Measurements from ENCODE around the gene NELFCD.
A peak's percentile ranks its signal among the peaks of the same experiment; 100 is the strongest.

Gene NELFCD

DNA sequence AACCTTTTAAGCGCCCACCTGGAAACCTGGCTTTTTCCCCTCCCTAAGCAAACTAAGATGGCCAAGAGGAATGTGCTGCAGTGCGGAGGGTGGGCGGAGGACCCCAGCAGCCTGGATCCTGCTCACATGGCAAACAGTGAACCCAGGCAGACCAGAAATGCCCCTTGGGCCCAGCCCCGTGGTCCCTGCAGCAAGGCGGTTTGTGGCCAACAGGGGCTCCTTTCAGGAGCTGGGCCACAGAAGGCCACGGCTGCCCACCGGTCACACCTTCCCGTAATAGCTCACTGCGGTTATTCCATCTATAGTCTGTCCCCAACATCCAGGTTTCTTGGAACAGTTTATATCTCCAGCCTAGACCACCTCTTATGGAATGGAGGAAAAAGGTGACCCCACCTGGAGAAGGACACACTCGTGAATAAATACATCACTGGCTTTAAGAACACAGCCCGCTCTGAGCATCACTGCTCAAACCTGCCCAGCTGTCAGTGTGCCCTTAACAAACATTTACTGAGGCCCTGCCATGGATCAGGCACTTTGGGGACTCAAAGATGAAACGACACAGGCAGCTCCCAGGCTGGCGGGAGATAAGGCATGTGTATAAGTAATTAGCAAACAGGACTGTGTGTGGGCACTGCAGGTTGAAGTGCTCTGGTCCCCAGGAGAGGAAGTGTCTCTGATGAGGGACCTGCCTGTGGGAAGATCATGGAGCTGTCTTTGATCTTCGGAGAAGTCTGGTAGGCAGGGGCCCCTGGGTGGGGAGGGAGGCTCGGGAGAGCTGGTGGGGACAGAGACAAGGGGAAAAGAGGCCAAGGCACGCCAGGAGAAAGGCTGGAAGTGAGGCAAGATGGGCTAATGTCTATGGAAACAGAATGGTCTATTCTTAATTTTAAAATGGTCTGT, 35.0 kb downstream of the NELFCD start:
- TF ChIP-seq YY1 (IDR thresholded peaks at IDR 0.05; ENCODE audit: low read depth) (no peak), ZBTB7A (IDR thresholded peaks at IDR 0.05; ENCODE audit: low read depth) (no peak), CEBPB (IDR thresholded peaks at IDR 0.05) (no peak), NFIC (IDR thresholded peaks at IDR 0.05) (no peak), EGR1 (IDR thresholded peaks at IDR 0.05) (no peak), TCF12 (IDR thresholded peaks at IDR 0.05; ENCODE audit: low read depth) (no peak), FOXM1 (IDR thresholded peaks at IDR 0.05; ENCODE audit: borderline replicate concordance, low read depth) (no peak), CREB1 (IDR thresholded peaks at IDR 0.05; ENCODE audit: low read depth) (no peak), EP300 (IDR thresholded peaks at IDR 0.05; ENCODE audit: borderline replicate concordance) (no peak), TEAD4 (IDR thresholded peaks at IDR 0.05) (no peak)
- TF ChIP-seq, protein P1, sequence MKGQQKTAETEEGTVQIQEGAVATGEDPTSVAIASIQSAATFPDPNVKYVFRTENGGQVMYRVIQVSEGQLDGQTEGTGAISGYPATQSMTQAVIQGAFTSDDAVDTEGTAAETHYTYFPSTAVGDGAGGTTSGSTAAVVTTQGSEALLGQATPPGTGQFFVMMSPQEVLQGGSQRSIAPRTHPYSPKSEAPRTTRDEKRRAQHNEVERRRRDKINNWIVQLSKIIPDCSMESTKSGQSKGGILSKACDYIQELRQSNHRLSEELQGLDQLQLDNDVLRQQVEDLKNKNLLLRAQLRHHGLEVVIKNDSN (IDR thresholded peaks at IDR 0.05): no peak

DNA sequence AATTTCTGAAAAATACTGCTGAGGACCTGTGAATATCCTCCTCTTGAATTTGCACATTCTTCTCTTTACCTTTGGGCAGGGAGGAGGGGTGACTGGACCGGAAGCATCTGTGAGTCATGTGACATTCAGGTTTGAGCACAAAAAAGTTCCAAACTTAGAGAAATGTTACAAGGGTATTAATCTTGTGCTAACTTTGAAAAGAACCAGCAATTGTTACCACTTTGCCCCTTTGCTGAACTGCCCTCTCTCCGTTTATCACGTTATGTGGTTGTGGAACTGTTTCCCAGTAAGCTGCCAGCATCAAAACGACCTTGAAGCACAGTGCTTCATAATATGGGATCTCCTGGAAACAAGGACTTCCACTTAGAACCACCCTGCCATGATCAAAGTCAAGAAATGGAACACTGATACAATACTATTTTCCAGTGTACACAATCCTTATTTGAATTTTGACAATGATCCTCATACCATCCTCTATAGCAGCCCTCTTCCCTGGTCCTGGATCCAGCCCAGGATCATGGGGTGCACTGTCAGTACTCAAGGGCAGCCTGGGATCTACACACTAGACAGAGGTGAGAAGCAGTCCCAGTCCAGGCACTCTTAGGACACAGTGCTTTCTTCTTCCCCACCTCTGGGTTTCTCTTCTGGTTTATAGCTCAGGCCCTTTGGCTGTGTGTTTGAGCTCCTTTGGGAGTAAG, 35.9 kb downstream of the NELFCD start:
- TF ChIP-seq, protein P2, sequence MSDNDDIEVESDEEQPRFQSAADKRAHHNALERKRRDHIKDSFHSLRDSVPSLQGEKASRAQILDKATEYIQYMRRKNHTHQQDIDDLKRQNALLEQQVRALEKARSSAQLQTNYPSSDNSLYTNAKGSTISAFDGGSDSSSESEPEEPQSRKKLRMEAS (IDR thresholded peaks at IDR 0.05): no peak
- no peak for TF ChIP-seq FOXM1 (IDR thresholded peaks at IDR 0.05; ENCODE audit: borderline replicate concordance, low read depth)
- TF ChIP-seq, protein P1 (IDR thresholded peaks at IDR 0.05): peak; percentile 46; the same call in 1 of the 2 replicates

DNA sequence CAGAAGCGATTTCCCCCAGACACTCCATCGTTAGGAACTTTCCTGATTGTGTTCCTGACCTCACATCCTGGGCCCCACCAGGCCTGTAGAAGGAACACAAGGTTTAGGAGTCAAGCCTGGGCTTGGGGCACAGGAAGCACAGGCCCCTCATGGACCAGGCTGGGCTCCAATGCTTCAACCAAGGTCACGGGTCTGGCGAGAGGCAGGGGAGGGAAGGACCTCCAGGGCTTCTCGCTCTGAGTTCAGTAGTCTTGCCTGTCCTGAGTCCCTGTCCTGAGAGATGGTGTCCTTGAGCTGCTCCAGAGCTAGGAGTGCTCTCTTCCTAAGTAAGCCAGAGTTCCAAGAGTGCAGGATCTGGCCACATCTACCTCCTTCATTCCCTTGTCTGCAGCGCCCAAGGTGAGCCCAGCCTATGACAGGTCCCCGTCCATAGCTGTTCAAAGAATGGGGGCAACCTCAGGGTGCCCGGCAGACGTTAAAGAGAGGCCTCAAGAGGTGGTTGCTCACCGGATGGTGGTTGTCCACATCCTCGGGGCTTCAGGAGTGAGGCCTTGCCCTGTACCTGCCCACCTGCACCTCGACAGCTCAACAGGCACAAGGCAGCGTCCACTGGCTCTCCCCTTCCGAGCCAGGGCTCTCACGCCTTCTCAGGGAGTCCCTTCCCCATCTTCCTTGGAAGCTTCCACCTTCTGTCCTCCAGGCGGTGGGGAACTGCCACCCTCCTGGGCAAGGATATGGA, 36.6 kb downstream of the NELFCD start:
- TF ChIP-seq EGR1 (IDR thresholded peaks at IDR 0.05): no peak
- TF ChIP-seq CEBPB (IDR thresholded peaks at IDR 0.05): no peak
- no peak for TF ChIP-seq NFIC (IDR thresholded peaks at IDR 0.05)
- TF ChIP-seq ZBTB7A (IDR thresholded peaks at IDR 0.05; ENCODE audit: low read depth): no peak
- no peak for TF ChIP-seq RAD21 (IDR thresholded peaks at IDR 0.05; ENCODE audit: low read depth)
- no peak for TF ChIP-seq FOXM1 (IDR thresholded peaks at IDR 0.05; ENCODE audit: borderline replicate concordance, low read depth)
- TF ChIP-seq, protein P3, sequence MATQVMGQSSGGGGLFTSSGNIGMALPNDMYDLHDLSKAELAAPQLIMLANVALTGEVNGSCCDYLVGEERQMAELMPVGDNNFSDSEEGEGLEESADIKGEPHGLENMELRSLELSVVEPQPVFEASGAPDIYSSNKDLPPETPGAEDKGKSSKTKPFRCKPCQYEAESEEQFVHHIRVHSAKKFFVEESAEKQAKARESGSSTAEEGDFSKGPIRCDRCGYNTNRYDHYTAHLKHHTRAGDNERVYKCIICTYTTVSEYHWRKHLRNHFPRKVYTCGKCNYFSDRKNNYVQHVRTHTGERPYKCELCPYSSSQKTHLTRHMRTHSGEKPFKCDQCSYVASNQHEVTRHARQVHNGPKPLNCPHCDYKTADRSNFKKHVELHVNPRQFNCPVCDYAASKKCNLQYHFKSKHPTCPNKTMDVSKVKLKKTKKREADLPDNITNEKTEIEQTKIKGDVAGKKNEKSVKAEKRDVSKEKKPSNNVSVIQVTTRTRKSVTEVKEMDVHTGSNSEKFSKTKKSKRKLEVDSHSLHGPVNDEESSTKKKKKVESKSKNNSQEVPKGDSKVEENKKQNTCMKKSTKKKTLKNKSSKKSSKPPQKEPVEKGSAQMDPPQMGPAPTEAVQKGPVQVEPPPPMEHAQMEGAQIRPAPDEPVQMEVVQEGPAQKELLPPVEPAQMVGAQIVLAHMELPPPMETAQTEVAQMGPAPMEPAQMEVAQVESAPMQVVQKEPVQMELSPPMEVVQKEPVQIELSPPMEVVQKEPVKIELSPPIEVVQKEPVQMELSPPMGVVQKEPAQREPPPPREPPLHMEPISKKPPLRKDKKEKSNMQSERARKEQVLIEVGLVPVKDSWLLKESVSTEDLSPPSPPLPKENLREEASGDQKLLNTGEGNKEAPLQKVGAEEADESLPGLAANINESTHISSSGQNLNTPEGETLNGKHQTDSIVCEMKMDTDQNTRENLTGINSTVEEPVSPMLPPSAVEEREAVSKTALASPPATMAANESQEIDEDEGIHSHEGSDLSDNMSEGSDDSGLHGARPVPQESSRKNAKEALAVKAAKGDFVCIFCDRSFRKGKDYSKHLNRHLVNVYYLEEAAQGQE (IDR thresholded peaks at IDR 0.05; ENCODE audit: low read depth): no peak
- TF ChIP-seq CREB1 (IDR thresholded peaks at IDR 0.05; ENCODE audit: low read depth): no peak
- TF ChIP-seq YY1 (IDR thresholded peaks at IDR 0.05; ENCODE audit: low read depth): no peak
- TF ChIP-seq, protein P2 (IDR thresholded peaks at IDR 0.05): no peak
- no peak for TF ChIP-seq TCF12 (IDR thresholded peaks at IDR 0.05; ENCODE audit: low read depth)
- TF ChIP-seq TAF1 (IDR thresholded peaks at IDR 0.05; ENCODE audit: low read depth): no peak
- TF ChIP-seq TEAD4 (IDR thresholded peaks at IDR 0.05): no peak
- TF ChIP-seq, protein P1 (IDR thresholded peaks at IDR 0.05): no peak
- TF ChIP-seq EP300 (IDR thresholded peaks at IDR 0.05; ENCODE audit: borderline replicate concordance): no peak

DNA sequence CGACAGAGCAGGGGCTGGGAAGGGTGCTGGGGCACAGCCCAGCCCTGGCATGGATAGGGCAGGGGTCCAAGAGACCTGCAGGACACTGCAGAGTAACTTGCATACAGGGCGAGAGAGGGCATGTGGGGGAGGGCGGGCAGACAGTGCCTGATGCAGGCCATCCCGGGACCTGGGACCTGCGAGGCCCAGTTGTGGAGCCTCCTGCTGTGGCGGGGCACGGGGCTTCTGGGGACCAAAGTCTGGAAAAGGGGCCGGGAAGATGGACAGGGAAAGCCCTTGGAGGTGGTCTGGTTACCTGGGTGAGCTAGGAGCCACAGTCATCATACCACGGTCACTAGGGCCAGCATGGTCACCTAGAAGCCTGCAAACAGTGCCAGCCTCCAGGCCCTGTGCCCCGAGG, 37.8 kb downstream of the NELFCD start:
- TF ChIP-seq, protein P3 (IDR thresholded peaks at IDR 0.05; ENCODE audit: low read depth): no peak
- TF ChIP-seq YY1 (IDR thresholded peaks at IDR 0.05; ENCODE audit: low read depth) (no peak), TAF1 (IDR thresholded peaks at IDR 0.05; ENCODE audit: low read depth) (no peak), EGR1 (IDR thresholded peaks at IDR 0.05) (no peak)
- TF ChIP-seq, protein P1 (IDR thresholded peaks at IDR 0.05): no peak
- TF ChIP-seq, protein P2 (IDR thresholded peaks at IDR 0.05): no peak
